Tibial nerve (tissue), 4 donors: Measurements from ENCODE around the gene TBCD. TPM values are rescaled to one million over a fixed set of nuclear protein-coding genes. Genes with fewer than 3 reads are reported as not detected.

Experiments
- DNase-seq, 2 donors: peaks; one replicate each; pipeline ENCODE4 v3.0.0-alpha.2; 2019; ENCODE audit warnings: low spot score in 2 of 2
- H3K27ac ChIP-seq, 4 donors: fragments of 200-600 bp; sonication (generic) in 3 of 4; one replicate each; pipeline ENCODE4 v1.5.1; 2017 to 2019; ENCODE audit warnings: mild to moderate bottlenecking in 1 of 4
- H3K27me3 ChIP-seq, 2 donors: fragments of 200-600 bp; sonication (generic) in 1 of 2; one replicate each; pipeline versions ENCODE4 v1.5.1 to v1.6.0; 2017 to 2019
- H3K36me3 ChIP-seq, 3 donors: fragments of 200-600 bp; sonication (generic); one replicate each; pipeline ENCODE4 v1.5.1; 2018 to 2019
- H3K4me1 ChIP-seq, 4 donors: fragments of 200-600 bp; sonication (generic) in 3 of 4; one replicate each; pipeline ENCODE4 v1.5.1; 2017 to 2019
- H3K4me3 ChIP-seq, 4 donors: fragments of 200-600 bp; sonication (generic) in 3 of 4; one replicate each; pipeline ENCODE4 v1.5.1; 2017 to 2019; ENCODE audit warnings: mild to moderate bottlenecking in 1 of 4, moderate library complexity in 1 of 4
- H3K9me3 ChIP-seq, 4 donors: fragments of 200-600 bp; sonication (generic) in 3 of 4; one replicate each; pipeline ENCODE4 v1.5.1; 2017 to 2019
- EP300 ChIP-seq, 2 donors: sonication (generic); formaldehyde crosslinking; IDR thresholded peaks; one replicate each; pipeline ENCODE4 v1.6.1; 2017; ENCODE audit warnings: antibody characterized with exemption in 2 of 2, mild to moderate bottlenecking in 1 of 2
- POLR2A ChIP-seq, 2 donors: fragments of 450-650 bp; IDR thresholded peaks; one replicate each; pipeline ENCODE4 v1.6.1; 2017; ENCODE audit warnings: antibody characterized with exemption in 2 of 2, mild to moderate bottlenecking in 2 of 2, moderate library complexity in 2 of 2
- WGBS, 2 donors: methylation state at CpG; one replicate each; pipeline ENCODE4 v1.1.5; 2018; 5-methylcytosine and 5-hydroxymethylcytosine counted together
- total RNA-seq, 4 donors: library from RNA; depleted of rRNA; stranded (reverse); fragments of >200 nt; gene quantifications; one replicate each; pipeline ENCODE4 v1.1.0, GENCODE V29; 2016
- TF ChIP-seq, protein P1 (sequence below), 5 experiments: fragments of 200-600 bp in 3 of 5; fragments of 450-650 bp in 2 of 5; sonication (generic) in 3 of 5; IDR thresholded peaks; one replicate each; pipeline ENCODE4 v1.5.1; 2016 to 2019; ENCODE audit warnings: antibody characterized with exemption in 5 of 5, mild to moderate bottlenecking in 3 of 5, moderate library complexity in 2 of 5

TBCD gene
- total RNA-seq, 4 donors from 2014 or later: 42.6 to 115 (median 87.9) TPM

DNA sequence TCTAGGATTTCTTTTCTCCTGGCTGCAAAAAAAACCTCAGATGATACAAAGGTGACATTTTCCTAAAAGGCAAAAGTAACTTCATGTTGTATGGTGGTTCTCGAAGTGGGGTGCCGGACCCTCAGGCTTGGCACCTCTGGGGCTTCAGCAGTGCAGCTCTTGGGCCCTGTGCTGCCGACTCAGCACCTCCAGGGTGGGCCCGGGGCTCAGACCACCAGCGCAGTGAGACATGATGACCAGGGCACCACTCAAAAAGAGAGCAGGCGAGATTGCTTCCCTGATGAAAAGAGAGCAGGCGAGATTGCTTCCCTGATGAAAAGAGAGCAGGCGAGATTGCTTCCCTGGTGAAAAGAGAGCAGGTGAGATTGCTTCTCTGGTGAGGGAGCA is 186.6 kb downstream of the TBCD start:
- 86 to 92% methylated on average over 8 of the region's 8 CpGs for WGBS, 2 donors

DNA sequence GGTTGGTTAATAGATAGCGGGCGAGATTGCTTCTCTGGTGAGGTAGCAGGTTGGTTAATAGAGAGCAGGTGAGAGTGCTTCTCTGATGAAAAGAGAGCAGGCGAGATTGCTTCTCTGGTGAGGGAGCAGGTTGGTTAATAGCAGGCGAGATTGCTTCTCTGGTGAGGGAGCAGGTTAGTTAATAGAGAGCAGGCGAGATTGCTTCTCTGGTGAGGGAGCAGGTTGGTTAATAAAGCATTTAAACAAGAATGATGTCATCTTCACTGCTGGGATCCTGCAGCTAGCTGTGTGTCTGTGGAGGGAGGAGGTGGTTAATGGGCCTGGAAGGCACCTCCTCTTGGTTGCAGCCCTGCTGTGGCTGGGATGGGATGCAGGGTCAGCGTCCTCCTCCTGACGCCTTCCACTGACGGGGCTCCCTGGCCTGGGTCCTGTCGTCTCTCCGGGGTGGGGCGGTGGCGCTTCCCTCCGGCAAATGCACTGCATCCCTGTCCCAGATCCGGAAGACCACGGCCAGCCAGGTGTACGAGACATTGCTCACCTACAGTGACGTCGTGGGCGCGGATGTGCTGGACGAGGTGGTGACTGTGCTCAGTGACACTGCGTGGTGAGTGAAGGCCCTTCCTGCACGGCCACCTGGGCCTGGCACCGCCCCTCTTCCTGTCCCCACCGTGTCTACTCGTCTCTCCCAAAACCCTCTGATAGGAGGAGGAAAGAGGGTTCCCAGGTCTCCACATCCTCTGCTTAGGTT is 187.2 kb downstream of the TBCD start:
- Histone ChIP-seq H3K27ac (no peak overlapping the region), H3K4me3 (no peak overlapping the region), H3K4me1 (no peaks in the 10 kb centered on the region), H3K9me3 (peaks cover 0 to 10% (median under 1%) of the 10 kb centered on the region in 4 donors), H3K36me3 (peaks cover 0 to 95% (median 17%) of the 10 kb centered on the region in 3 donors), H3K27me3 (no peaks in the 10 kb centered on the region)
- WGBS, 2 donors: 77 to 92% methylated on average over 17 to 23 of the region's 26 CpGs
- TF ChIP-seq EP300 (IDR thresholded peaks at IDR 0.05): no peak
- no peak for TF ChIP-seq POLR2A (IDR thresholded peaks at IDR 0.05)
- TF ChIP-seq, protein P1, sequence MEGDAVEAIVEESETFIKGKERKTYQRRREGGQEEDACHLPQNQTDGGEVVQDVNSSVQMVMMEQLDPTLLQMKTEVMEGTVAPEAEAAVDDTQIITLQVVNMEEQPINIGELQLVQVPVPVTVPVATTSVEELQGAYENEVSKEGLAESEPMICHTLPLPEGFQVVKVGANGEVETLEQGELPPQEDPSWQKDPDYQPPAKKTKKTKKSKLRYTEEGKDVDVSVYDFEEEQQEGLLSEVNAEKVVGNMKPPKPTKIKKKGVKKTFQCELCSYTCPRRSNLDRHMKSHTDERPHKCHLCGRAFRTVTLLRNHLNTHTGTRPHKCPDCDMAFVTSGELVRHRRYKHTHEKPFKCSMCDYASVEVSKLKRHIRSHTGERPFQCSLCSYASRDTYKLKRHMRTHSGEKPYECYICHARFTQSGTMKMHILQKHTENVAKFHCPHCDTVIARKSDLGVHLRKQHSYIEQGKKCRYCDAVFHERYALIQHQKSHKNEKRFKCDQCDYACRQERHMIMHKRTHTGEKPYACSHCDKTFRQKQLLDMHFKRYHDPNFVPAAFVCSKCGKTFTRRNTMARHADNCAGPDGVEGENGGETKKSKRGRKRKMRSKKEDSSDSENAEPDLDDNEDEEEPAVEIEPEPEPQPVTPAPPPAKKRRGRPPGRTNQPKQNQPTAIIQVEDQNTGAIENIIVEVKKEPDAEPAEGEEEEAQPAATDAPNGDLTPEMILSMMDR (IDR thresholded peaks at IDR 0.05): no peak
- no peak for DNase-seq

More for the DNA sequence above, 186.6 kb downstream of the TBCD start:
- TF ChIP-seq, protein P1 (IDR thresholded peaks at IDR 0.05): no peak
- TF ChIP-seq EP300 (IDR thresholded peaks at IDR 0.05) (no peak), POLR2A (IDR thresholded peaks at IDR 0.05) (no peak)
- Histone ChIP-seq H3K27me3 (no peaks in the 10 kb centered on the region), H3K27ac (no peak overlapping the region), H3K36me3 (peaks cover 0 to 95% (median 13%) of the 10 kb centered on the region in 3 donors), H3K4me3 (no peak overlapping the region), H3K9me3 (peaks cover 0 to 4% (median 0%) of the 10 kb centered on the region in 4 donors), H3K4me1 (no peaks in the 10 kb centered on the region)
- DNase-seq: no peak

DNA sequence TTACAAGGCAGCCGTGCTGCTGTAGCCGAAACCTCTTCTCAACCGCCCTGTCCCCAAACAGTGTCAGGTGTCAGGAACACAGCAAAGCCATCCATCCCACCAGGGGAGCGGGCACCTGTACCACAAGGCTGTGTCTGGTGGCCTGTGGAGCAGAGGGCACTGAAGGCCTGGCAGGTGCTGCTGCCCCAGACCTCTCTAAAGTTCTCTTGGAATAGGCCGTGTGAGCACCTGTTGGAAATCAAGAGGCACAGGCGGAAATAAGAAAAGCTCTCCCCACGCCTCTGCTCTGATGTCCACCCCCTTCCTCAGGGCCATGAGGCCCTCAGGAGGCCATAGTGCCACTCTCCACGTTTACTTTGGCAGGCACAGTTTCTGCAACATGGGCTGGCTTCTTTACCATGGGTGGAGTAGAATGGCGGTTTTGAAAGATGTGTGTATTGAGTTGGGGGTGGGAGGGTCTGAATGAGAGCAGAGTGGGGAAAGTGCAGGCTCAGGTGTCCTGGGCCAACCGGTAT is 187.8 kb downstream of the TBCD start:
- H3K27ac ChIP-seq: no peak overlapping the region
- no peak for DNase-seq
- no peaks in the 10 kb centered on the region for H3K4me1 ChIP-seq
- TF ChIP-seq, protein P1 (IDR thresholded peaks at IDR 0.05): no peak
- TF ChIP-seq POLR2A (IDR thresholded peaks at IDR 0.05): no peak
- no peak for TF ChIP-seq EP300 (IDR thresholded peaks at IDR 0.05)
- H3K9me3 ChIP-seq: peaks cover 0 to 16% (median 4%) of the 10 kb centered on the region in 4 donors
- H3K4me3 ChIP-seq: no peak overlapping the region
- peaks cover 0 to 95% (median 17%) of the 10 kb centered on the region in 3 donors for H3K36me3 ChIP-seq
- no peaks in the 10 kb centered on the region for H3K27me3 ChIP-seq
- WGBS, 2 donors: 87 to 93% methylated on average over 10 of the region's 10 CpGs

DNA sequence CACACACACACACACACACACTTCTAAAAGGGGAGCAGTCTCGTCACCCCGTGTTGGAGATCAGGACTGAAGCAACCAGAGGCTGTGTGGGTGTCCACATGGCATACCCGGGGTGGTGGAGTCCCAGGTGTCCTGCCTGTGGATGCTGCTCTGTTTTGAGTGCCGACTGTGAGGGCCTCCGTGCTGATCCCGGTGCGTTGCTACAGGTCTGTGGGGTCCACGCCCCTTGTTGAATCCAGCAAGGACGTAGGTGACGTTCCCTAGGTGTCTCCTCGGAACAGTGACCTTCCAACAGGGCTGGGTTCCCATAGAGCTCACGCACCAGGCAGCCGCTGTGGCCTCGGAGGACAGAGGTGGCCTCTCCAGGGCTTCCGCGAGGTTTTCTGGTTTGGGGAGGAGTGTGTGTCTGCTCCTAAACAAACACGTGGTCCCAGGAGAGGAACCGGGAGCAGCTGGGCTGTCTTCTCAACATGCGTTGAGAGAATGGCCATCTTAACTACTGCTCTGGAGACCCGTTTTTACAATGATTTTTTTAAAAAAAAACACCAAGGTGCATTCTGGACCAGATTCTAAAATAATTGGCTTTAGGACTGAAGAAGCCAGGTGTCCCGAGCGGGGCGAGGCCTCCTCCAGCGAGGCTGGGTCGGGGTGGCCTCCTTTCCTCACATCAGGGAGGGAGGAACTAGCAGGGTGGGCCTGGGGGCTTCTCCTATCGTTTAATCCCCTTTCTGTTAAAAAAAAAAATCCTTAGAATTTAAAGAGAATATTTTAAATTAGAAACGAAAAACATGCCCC is 188.6 kb downstream of the TBCD start:
- Histone ChIP-seq H3K36me3 (peaks cover 0 to 97% (median 17%) of the 10 kb centered on the region in 3 donors), H3K27ac (no peak overlapping the region), H3K4me3 (no peak overlapping the region), H3K9me3 (peaks cover 0 to 24% (median 9%) of the 10 kb centered on the region in 4 donors), H3K27me3 (no peaks in the 10 kb centered on the region), H3K4me1 (no peaks in the 10 kb centered on the region)
- WGBS, 2 donors: 81 to 86% methylated on average over 18 to 27 of the region's 27 CpGs
- DNase-seq: no peak
- TF ChIP-seq EP300 (IDR thresholded peaks at IDR 0.05) (no peak), POLR2A (IDR thresholded peaks at IDR 0.05) (no peak)
- TF ChIP-seq, protein P1 (IDR thresholded peaks at IDR 0.05): no peak
